OCI-LY7 (cell line): ENCODE data around the gene CDC34.

Source experiments
- EZH2phosphoT487 ChIP-seq: fragments of 200-600 bp; sonication (generic); IDR thresholded peaks from 2 replicates; pipeline ENCODE4 v1.6.1; 2018; ENCODE audit warnings: low read depth, borderline replicate concordance, mild to moderate bottlenecking, mixed run types, antibody characterized with exemption, low read length, moderate library complexity, mixed read lengths
- TF ChIP-seq, protein P1 (sequence below): fragments of 200-600 bp; sonication (generic); conservative IDR thresholded peaks from 2 replicates; pipeline ENCODE4 v1.5.1; 2014; ENCODE audit warnings: mild to moderate bottlenecking, antibody characterized with exemption, low read length, moderate library complexity, mixed read lengths

- TF ChIP-seq EZH2phosphoT487: no peak
- TF ChIP-seq, protein P1, sequence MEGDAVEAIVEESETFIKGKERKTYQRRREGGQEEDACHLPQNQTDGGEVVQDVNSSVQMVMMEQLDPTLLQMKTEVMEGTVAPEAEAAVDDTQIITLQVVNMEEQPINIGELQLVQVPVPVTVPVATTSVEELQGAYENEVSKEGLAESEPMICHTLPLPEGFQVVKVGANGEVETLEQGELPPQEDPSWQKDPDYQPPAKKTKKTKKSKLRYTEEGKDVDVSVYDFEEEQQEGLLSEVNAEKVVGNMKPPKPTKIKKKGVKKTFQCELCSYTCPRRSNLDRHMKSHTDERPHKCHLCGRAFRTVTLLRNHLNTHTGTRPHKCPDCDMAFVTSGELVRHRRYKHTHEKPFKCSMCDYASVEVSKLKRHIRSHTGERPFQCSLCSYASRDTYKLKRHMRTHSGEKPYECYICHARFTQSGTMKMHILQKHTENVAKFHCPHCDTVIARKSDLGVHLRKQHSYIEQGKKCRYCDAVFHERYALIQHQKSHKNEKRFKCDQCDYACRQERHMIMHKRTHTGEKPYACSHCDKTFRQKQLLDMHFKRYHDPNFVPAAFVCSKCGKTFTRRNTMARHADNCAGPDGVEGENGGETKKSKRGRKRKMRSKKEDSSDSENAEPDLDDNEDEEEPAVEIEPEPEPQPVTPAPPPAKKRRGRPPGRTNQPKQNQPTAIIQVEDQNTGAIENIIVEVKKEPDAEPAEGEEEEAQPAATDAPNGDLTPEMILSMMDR: no peak
These were observed 48.8 kb downstream of the CDC34 start for GRCh38 chr19:580274-580835.
